Trophoblast cell (in vitro differentiated cells and primary cell): ENCODE measurements around the gene KHDC4.

Experiments
- DNase-seq, 2 donors: peaks; one replicate each; pipeline ENCODE4 v3.0.0-alpha.2; 2016
- H2AFZ ChIP-seq: 2 replicates; pipeline ENCODE4 v1.6.1; 2013; ENCODE audit warnings: low read length, moderate library complexity, mild to moderate bottlenecking; ENCODE audit not compliant: insufficient read depth, poor library complexity
- H2AK5ac ChIP-seq: 2 replicates; pipeline ENCODE4 v1.6.1; 2013; ENCODE audit warnings: mild to moderate bottlenecking, low read length
- H2BK120ac ChIP-seq: 2 replicates; pipeline ENCODE4 v1.6.1; 2013; ENCODE audit warnings: low read length, mild to moderate bottlenecking, moderate library complexity; ENCODE audit not compliant: insufficient read depth, poor library complexity
- H2BK12ac ChIP-seq: 2 replicates; pipeline ENCODE4 v1.6.1; 2013; ENCODE audit warnings: mild to moderate bottlenecking, low read length, moderate library complexity
- H2BK5ac ChIP-seq: 2 replicates; pipeline ENCODE4 v1.6.1; 2013; ENCODE audit warnings: low read length, low read depth, moderate library complexity, mild to moderate bottlenecking; ENCODE audit not compliant: poor library complexity
- H3K14ac ChIP-seq: 2 replicates; pipeline ENCODE4 v1.6.1; 2013; ENCODE audit warnings: mild to moderate bottlenecking, low read length
- H3K18ac ChIP-seq: 2 replicates; pipeline ENCODE4 v1.6.1; 2013; ENCODE audit warnings: mild to moderate bottlenecking, low read length
- H3K23ac ChIP-seq: 2 replicates; pipeline ENCODE4 v1.6.1; 2013; ENCODE audit warnings: low read length
- H3K27ac ChIP-seq: 2 replicates; pipeline ENCODE4 v1.5.1; 2013; ENCODE audit warnings: low read depth, mild to moderate bottlenecking, inconsistent platforms, low read length, moderate library complexity
- H3K27me3 ChIP-seq: 2 replicates; pipeline ENCODE4 v1.6.1; 2013; ENCODE audit warnings: inconsistent platforms, mild to moderate bottlenecking, low read length, moderate library complexity; ENCODE audit not compliant: insufficient read depth
- H3K36me3 ChIP-seq, 2 experiments: 1 replicate in 1 of 2; 2 replicates in 1 of 2; pipeline ENCODE4 v1.6.1; 2013; ENCODE audit warnings: low read length in 2 of 2, mild to moderate bottlenecking in 2 of 2, moderate library complexity in 1 of 2; ENCODE audit not compliant: insufficient read depth in 2 of 2, control insufficient read depth in 1 of 2
- H3K4ac ChIP-seq: 2 replicates; pipeline ENCODE4 v1.6.1; 2013; ENCODE audit warnings: low read depth, mild to moderate bottlenecking, low read length, moderate library complexity
- H3K4me1 ChIP-seq, 2 experiments: 1 replicate in 1 of 2; 2 replicates in 1 of 2; pipeline ENCODE4 v1.6.1; 2013; ENCODE audit warnings: low read length in 2 of 2, mild to moderate bottlenecking in 2 of 2, moderate library complexity in 1 of 2; ENCODE audit not compliant: insufficient read depth in 2 of 2, control insufficient read depth in 1 of 2
- H3K4me2 ChIP-seq: 2 replicates; pipeline ENCODE4 v1.6.1; 2013; ENCODE audit warnings: inconsistent platforms, mild to moderate bottlenecking, low read length, moderate library complexity
- H3K4me3 ChIP-seq: 2 replicates; pipeline ENCODE4 v1.5.1; 2013; ENCODE audit warnings: mild to moderate bottlenecking, low read depth, low read length, inconsistent platforms
- H3K79me1 ChIP-seq: one replicate; pipeline ENCODE4 v1.6.1; 2013; ENCODE audit warnings: low read length
- H3K79me2 ChIP-seq: 2 replicates; pipeline ENCODE4 v1.6.1; 2013; ENCODE audit warnings: low read length, mild to moderate bottlenecking; ENCODE audit not compliant: control insufficient read depth, insufficient read depth, poor library complexity
- H3K9ac ChIP-seq: 2 replicates; pipeline ENCODE4 v1.6.1; 2013; ENCODE audit warnings: mild to moderate bottlenecking, low read length
- H3K9me3 ChIP-seq: 2 replicates; pipeline ENCODE4 v1.6.1; 2013; ENCODE audit warnings: low read depth, mild to moderate bottlenecking, control low read depth, inconsistent platforms, low read length; ENCODE audit not compliant: insufficient read depth
- H4K12ac ChIP-seq: 2 replicates; pipeline ENCODE4 v1.6.1; 2013; ENCODE audit warnings: low read depth, mild to moderate bottlenecking, low read length, moderate library complexity
- H4K8ac ChIP-seq: 2 replicates; pipeline ENCODE4 v1.6.1; 2013; ENCODE audit warnings: low read depth, mild to moderate bottlenecking, low read length, moderate library complexity
- H4K91ac ChIP-seq: one replicate; pipeline ENCODE4 v1.6.1; 2013; ENCODE audit warnings: low read depth, mild to moderate bottlenecking, low read length, moderate library complexity
- WGBS: extraction: QIAGEN DNeasy Blood & Tissue Kit; methylation state at CpG from one replicate; pipeline ENCODE4 v1.1.7; 2013; ENCODE audit warnings: missing lambda C conversion rate; ENCODE audit not compliant: insufficient read length, insufficient coverage; ENCODE audit errors: extremely low coverage; 5-methylcytosine and 5-hydroxymethylcytosine counted together

Gene KHDC4

DNA sequence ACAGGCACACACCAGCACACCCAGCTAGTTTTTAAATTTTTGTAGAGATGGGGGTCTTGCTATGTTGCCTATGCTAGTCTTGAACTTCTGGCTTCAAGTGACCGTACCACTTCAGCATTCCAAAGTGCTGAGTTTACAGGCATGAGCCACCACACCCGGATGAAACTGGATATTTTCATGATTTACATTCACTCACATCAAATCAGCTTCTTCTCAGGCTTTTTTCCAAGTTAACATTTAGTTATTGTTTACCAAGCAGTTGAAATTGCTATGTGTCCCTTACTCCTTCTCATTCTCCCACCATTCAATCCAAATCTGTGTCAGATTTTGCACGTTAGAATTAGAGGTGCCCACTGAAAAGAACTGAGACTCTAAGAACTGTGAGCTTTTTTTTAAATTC is 41.4 kb downstream of the KHDC4 start:
- no peaks in the 10 kb centered on the region for H3K79me1 ChIP-seq
- no peak overlapping the region for H2BK120ac ChIP-seq
- DNase-seq = peak; percentile 47 to 80
- H3K27me3 ChIP-seq = no peaks in the 10 kb centered on the region
- no peak overlapping the region for H4K12ac ChIP-seq
- no CpG with 5 or more reads among the region's 3 CpGs for WGBS
- H3K27ac ChIP-seq = no peak overlapping the region
- H2AK5ac ChIP-seq = no peak overlapping the region
- H2BK5ac ChIP-seq = no peak overlapping the region
- H3K14ac ChIP-seq = no peak overlapping the region
- H3K36me3 ChIP-seq = peaks cover 7% of the 10 kb centered on the region in 2 experiments
- no peak overlapping the region for H3K4me3 ChIP-seq
- H4K91ac ChIP-seq = no peak overlapping the region
- no peak overlapping the region for H4K8ac ChIP-seq
- no peak overlapping the region for H3K18ac ChIP-seq
- no peaks in the 10 kb centered on the region for H3K4me1 ChIP-seq
- H3K9me3 ChIP-seq = no peaks in the 10 kb centered on the region
- H3K4ac ChIP-seq = no peak overlapping the region
- no peak overlapping the region for H2BK12ac ChIP-seq
- no peaks in the 10 kb centered on the region for H3K79me2 ChIP-seq
- no peak overlapping the region for H3K9ac ChIP-seq
- no peak overlapping the region for H3K4me2 ChIP-seq
- no peak overlapping the region for H2AFZ ChIP-seq
- H3K23ac ChIP-seq = no peak overlapping the region

DNA sequence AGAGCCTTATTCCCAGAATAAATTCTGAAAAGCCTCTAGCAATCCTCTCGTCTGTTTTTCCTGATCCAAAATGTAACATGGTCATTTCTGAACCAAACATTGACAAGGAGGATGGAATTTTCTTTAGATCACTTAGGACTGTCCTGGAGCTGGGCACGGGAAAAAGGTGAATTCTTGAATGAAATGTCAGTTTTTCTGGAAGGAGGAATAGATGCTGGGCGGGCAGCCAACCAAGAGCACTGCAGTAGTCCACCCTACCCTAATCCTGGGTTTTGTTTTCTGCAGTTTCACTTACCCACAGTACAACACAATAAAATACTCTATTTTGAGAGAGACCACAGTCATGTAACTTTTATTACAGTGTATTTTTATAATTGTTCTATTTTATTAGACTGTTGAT is 44.0 kb downstream of the KHDC4 start:
- H3K36me3 ChIP-seq = no peaks in the 10 kb centered on the region
- no peak overlapping the region for H3K4ac ChIP-seq
- no peak overlapping the region for H4K91ac ChIP-seq
- no CpG with 5 or more reads among the region's 3 CpGs for WGBS
- H3K27ac ChIP-seq = no peak overlapping the region
- no peak overlapping the region for H4K12ac ChIP-seq
- no peaks in the 10 kb centered on the region for H3K4me1 ChIP-seq
- no peaks in the 10 kb centered on the region for H3K27me3 ChIP-seq
- no peaks in the 10 kb centered on the region for H3K79me1 ChIP-seq
- no peak overlapping the region for H2BK120ac ChIP-seq
- H2BK5ac ChIP-seq = no peak overlapping the region
- no peaks in the 10 kb centered on the region for H3K79me2 ChIP-seq
- no peak overlapping the region for H2BK12ac ChIP-seq
- DNase-seq = no peak
- H3K14ac ChIP-seq = no peak overlapping the region
- H3K4me2 ChIP-seq = no peak overlapping the region
- H3K18ac ChIP-seq = no peak overlapping the region
- H2AFZ ChIP-seq = no peak overlapping the region
- H3K9ac ChIP-seq = no peak overlapping the region
- no peak overlapping the region for H2AK5ac ChIP-seq
- no peak overlapping the region for H4K8ac ChIP-seq
- no peak overlapping the region for H3K4me3 ChIP-seq
- no peak overlapping the region for H3K23ac ChIP-seq
- no peaks in the 10 kb centered on the region for H3K9me3 ChIP-seq

DNA sequence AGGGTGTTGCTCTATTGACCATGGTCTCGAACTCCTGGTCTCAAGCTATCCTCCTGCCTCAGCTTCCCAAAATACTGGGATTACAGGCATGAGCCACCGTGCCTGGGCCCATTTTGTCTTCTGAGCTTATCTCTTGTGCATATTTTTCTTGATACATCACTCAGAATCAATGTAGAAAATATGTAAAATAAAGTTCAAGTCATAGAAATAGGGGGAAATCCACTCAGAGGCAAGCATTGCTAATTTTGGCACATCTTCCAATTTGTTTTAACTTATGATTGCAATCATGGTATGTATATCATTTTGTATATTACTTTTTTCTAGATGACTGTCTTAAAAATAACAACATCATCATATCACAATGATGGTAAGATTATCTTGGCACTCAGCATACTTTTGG is 44.6 kb downstream of the KHDC4 start:
- Histone ChIP-seq H3K18ac (no peak overlapping the region), H3K79me2 (no peaks in the 10 kb centered on the region), H3K27me3 (no peaks in the 10 kb centered on the region), H2BK5ac (no peak overlapping the region), H4K8ac (no peak overlapping the region), H3K36me3 (no peaks in the 10 kb centered on the region), H3K4me3 (no peak overlapping the region), H2AK5ac (no peak overlapping the region), H3K9me3 (no peaks in the 10 kb centered on the region), H3K4me2 (no peak overlapping the region), H3K14ac (no peak overlapping the region), H2BK120ac (no peak overlapping the region), H3K4ac (no peak overlapping the region), H3K9ac (no peak overlapping the region), H4K91ac (no peak overlapping the region), H4K12ac (no peak overlapping the region), H3K79me1 (no peaks in the 10 kb centered on the region), H2BK12ac (no peak overlapping the region), H3K23ac (no peak overlapping the region), H3K4me1 (no peaks in the 10 kb centered on the region), H3K27ac (no peak overlapping the region), H2AFZ (no peak overlapping the region)
- WGBS = no CpG with 5 or more reads among the region's 2 CpGs
- peak; percentile 22 to 43 for DNase-seq

DNA sequence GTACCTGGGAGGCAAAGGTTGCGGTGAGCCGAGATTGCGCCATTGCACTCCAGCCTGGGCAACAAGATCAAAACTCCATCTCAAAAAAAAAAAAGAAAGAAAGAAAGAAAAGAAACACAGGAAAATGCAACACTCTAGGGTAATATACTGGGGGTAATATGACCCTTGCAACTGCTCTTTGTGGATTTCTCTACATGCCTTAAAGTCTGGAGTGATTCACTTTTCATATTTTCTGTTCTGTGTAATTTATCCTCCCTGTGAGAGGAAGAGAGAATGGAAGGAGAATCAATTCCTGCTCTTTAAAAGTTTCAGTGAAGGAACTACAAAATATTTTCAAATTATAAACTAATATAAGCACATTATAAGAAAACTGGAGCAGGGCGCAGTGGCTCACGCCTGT is 45.7 kb downstream of the KHDC4 start:
- H3K4ac ChIP-seq = no peak overlapping the region
- no peak overlapping the region for H3K14ac ChIP-seq
- H2BK120ac ChIP-seq = no peak overlapping the region
- no peak overlapping the region for H4K8ac ChIP-seq
- H3K9me3 ChIP-seq = no peaks in the 10 kb centered on the region
- no peak overlapping the region for H3K27ac ChIP-seq
- H3K4me3 ChIP-seq = no peak overlapping the region
- H3K18ac ChIP-seq = no peak overlapping the region
- no peak overlapping the region for H3K4me2 ChIP-seq
- no peak for DNase-seq
- no peak overlapping the region for H3K9ac ChIP-seq
- H3K23ac ChIP-seq = no peak overlapping the region
- H3K36me3 ChIP-seq = no peaks in the 10 kb centered on the region
- H4K12ac ChIP-seq = no peak overlapping the region
- no peaks in the 10 kb centered on the region for H3K79me2 ChIP-seq
- no peak overlapping the region for H2AFZ ChIP-seq
- no CpG with 5 or more reads among the region's 5 CpGs for WGBS
- H3K27me3 ChIP-seq = no peaks in the 10 kb centered on the region
- H3K79me1 ChIP-seq = no peaks in the 10 kb centered on the region
- H2AK5ac ChIP-seq = no peak overlapping the region
- H3K4me1 ChIP-seq = no peaks in the 10 kb centered on the region
- H2BK12ac ChIP-seq = no peak overlapping the region
- H4K91ac ChIP-seq = no peak overlapping the region
- H2BK5ac ChIP-seq = no peak overlapping the region

DNA sequence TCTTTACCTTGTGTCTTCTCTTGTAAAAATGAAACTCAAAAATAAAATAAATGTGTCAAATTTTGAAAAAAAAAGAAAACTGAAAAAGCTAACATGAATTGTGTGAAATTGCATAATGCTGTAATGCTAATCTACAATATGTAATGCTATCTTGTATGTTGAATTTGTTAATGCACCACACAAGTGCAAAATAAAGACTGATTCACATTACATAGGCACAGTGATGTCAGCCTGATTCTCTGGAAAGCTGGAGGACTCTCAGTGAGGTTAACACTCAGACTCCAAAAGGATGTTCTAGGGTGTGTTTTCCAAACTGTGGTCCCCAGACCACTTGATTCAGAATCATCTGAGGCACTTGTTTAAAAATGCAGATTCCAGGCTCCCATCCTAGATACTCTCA is 49.2 kb downstream of the KHDC4 start:
- H2AK5ac ChIP-seq = no peak overlapping the region
- no peaks in the 10 kb centered on the region for H3K4me1 ChIP-seq
- no peaks in the 10 kb centered on the region for H3K79me1 ChIP-seq
- H3K27ac ChIP-seq = no peak overlapping the region
- no peaks in the 10 kb centered on the region for H3K36me3 ChIP-seq
- H3K14ac ChIP-seq = no peak overlapping the region
- H2BK120ac ChIP-seq = no peak overlapping the region
- H3K9ac ChIP-seq = no peak overlapping the region
- no peak overlapping the region for H4K8ac ChIP-seq
- H3K18ac ChIP-seq = no peak overlapping the region
- DNase-seq = no peak
- H3K9me3 ChIP-seq = no peaks in the 10 kb centered on the region
- no peak overlapping the region for H2BK12ac ChIP-seq
- no peak overlapping the region for H3K23ac ChIP-seq
- H4K91ac ChIP-seq = no peak overlapping the region
- no peaks in the 10 kb centered on the region for H3K79me2 ChIP-seq
- no peak overlapping the region for H3K4me2 ChIP-seq
- no peak overlapping the region for H3K4me3 ChIP-seq
- H4K12ac ChIP-seq = no peak overlapping the region
- no peak overlapping the region for H2AFZ ChIP-seq
- no peak overlapping the region for H3K4ac ChIP-seq
- H2BK5ac ChIP-seq = no peak overlapping the region
- H3K27me3 ChIP-seq = no peaks in the 10 kb centered on the region
